HCT116 (cell line): ENCODE measurements around the gene ABCF3.

Experiments used
- ELF1 ChIP-seq: IDR thresholded peaks from 2 replicates; pipeline ENCODE4 v1.6.1; 2012; ENCODE audit warnings: low read depth, borderline replicate concordance
- EZH2 ChIP-seq: fragments of 200-600 bp; sonication (generic); IDR thresholded peaks from 2 replicates; pipeline ENCODE4 v1.6.1; 2017; ENCODE audit warnings: antibody characterized with exemption, mixed run types
- MAX ChIP-seq: IDR thresholded peaks from 2 replicates; pipeline ENCODE4 v1.6.1; 2012
- POLR2A ChIP-seq: IDR thresholded peaks from 2 replicates; pipeline ENCODE4 v1.7.0; 2011; ENCODE audit warnings: borderline replicate concordance; ENCODE audit not compliant: insufficient read depth, insufficient read length; ENCODE audit errors: extremely low read depth
- POLR2AphosphoS5 ChIP-seq: IDR thresholded peaks from 2 replicates; pipeline ENCODE4 v1.6.1; 2011; ENCODE audit warnings: mild to moderate bottlenecking, low read depth, low read length, moderate library complexity
- TF ChIP-seq, protein P1 (sequence below), 3 experiments: fragments of 200-600 bp in 1 of 3; sonication (generic) in 1 of 3; IDR thresholded peaks in 2 of 3; conservative IDR thresholded peaks in 1 of 3; 2 replicates each; pipeline ENCODE4 v1.5.1; 2012 to 2017; ENCODE audit warnings: low read depth in 2 of 3, low read length in 2 of 3, antibody characterized with exemption in 1 of 3, borderline replicate concordance in 1 of 3, control low read depth in 1 of 3, mild to moderate bottlenecking in 1 of 3, mixed read lengths in 1 of 3, mixed run types in 1 of 3, moderate library complexity in 1 of 3; ENCODE audit not compliant: insufficient read depth in 1 of 3

DNA sequence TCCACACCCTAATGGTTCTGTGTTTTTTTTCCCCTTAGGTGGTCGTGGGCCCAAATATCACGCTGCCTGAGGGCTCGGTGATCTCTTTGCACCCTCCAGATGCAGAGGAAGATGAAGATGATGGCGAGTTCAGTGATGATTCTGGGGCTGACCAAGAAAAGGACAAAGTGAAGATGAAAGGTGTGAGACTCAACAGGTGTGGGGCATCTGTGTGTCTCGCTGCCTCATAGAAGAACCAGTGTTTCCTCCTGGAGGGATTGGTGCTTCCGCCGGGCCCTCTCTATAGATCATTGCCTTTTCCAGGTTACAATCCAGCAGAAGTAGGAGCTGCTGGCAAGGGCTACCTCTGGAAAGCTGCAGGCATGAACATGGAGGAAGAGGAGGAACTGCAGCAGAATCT is 43.8 kb upstream of the ABCF3 start:
- TF ChIP-seq, protein P1, sequence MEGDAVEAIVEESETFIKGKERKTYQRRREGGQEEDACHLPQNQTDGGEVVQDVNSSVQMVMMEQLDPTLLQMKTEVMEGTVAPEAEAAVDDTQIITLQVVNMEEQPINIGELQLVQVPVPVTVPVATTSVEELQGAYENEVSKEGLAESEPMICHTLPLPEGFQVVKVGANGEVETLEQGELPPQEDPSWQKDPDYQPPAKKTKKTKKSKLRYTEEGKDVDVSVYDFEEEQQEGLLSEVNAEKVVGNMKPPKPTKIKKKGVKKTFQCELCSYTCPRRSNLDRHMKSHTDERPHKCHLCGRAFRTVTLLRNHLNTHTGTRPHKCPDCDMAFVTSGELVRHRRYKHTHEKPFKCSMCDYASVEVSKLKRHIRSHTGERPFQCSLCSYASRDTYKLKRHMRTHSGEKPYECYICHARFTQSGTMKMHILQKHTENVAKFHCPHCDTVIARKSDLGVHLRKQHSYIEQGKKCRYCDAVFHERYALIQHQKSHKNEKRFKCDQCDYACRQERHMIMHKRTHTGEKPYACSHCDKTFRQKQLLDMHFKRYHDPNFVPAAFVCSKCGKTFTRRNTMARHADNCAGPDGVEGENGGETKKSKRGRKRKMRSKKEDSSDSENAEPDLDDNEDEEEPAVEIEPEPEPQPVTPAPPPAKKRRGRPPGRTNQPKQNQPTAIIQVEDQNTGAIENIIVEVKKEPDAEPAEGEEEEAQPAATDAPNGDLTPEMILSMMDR (IDR thresholded peaks at IDR 0.05 in 2 of 3, conservative IDR thresholded peaks at IDR 0.05 in 1 of 3; ENCODE audit: borderline replicate concordance in 1 of 3, insufficient read depth in 1 of 3, low read depth in 2 of 3, low read length in 2 of 3), result no peak
- TF ChIP-seq POLR2AphosphoS5, result no peak
- TF ChIP-seq ELF1, result no peak
- TF ChIP-seq EZH2, result no peak
- no peak for TF ChIP-seq POLR2A
- TF ChIP-seq MAX, result no peak
